Right atrium auricular region (tissue), 2 donors: ENCODE measurements around the gene FBXL3. TPM values are rescaled to one million over a fixed set of nuclear protein-coding genes. Genes with fewer than 3 reads are reported as not detected.

Source experiments
- DNase-seq: peaks from one replicate; pipeline ENCODE4 v3.0.0-alpha.2; 2019; ENCODE audit warnings: low spot score
- H3K27ac ChIP-seq, 2 donors: fragments of 200-600 bp; sonication (generic); 1 replicate in 1 of 2; 2 replicates in 1 of 2; pipeline ENCODE4 v1.5.1; 2016 to 2019
- H3K27me3 ChIP-seq, 2 donors: fragments of 200-600 bp; sonication (generic); one replicate each; pipeline versions ENCODE4 v1.5.1 to v1.6.0; 2017 to 2019
- H3K36me3 ChIP-seq: fragments of 200-600 bp; sonication (generic); one replicate; pipeline ENCODE4 v1.5.1; 2016
- H3K4me1 ChIP-seq, 2 donors: fragments of 200-600 bp; sonication (generic); one replicate each; pipeline versions ENCODE4 v1.5.1 to v1.6.0; 2017 to 2019
- H3K4me3 ChIP-seq, 2 donors: fragments of 200-600 bp; sonication (generic); 1 replicate in 1 of 2; 2 replicates in 1 of 2; pipeline ENCODE4 v1.5.1; 2017 to 2019; ENCODE audit warnings: mild to moderate bottlenecking in 1 of 2, moderate library complexity in 1 of 2
- H3K9me3 ChIP-seq, 2 donors: fragments of 200-600 bp; sonication (generic); one replicate each; pipeline ENCODE4 v1.5.1; 2019
- total RNA-seq, 2 donors: library from RNA; depleted of rRNA; stranded (reverse); fragments of >200 nt; gene quantifications; one replicate each; pipeline ENCODE4 v1.1.0, GENCODE V29; 2016
- TF ChIP-seq, protein P1 (sequence below), 2 donors: fragments of 200-600 bp; sonication (generic); IDR thresholded peaks; one replicate each; pipeline ENCODE4 v1.5.1; 2019; ENCODE audit warnings: antibody characterized with exemption in 2 of 2

The FBXL3 gene
- total RNA-seq, 2 donors from 2014 or later = 47.2 to 48.1 TPM

DNA sequence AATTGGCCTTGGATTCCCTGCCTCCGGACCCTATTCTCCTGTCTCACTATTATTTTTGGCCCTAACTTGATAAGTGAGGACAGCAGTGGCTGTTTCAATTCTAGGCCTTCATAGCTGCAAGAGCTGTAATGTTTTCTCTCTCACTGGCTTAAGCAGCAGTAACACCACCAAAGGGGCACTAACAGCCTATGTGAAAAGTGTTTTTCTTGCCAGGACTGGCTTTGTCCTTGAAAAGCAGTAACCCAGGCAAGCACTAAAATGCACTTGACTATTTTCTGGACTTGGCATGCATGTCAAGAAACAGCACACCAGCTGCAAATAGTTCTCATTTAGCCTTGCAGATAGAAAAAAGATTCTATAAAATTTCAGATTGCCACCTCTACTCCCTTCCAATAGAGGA lies 9.3 kb upstream of the FBXL3 start:
- TF ChIP-seq, protein P1, sequence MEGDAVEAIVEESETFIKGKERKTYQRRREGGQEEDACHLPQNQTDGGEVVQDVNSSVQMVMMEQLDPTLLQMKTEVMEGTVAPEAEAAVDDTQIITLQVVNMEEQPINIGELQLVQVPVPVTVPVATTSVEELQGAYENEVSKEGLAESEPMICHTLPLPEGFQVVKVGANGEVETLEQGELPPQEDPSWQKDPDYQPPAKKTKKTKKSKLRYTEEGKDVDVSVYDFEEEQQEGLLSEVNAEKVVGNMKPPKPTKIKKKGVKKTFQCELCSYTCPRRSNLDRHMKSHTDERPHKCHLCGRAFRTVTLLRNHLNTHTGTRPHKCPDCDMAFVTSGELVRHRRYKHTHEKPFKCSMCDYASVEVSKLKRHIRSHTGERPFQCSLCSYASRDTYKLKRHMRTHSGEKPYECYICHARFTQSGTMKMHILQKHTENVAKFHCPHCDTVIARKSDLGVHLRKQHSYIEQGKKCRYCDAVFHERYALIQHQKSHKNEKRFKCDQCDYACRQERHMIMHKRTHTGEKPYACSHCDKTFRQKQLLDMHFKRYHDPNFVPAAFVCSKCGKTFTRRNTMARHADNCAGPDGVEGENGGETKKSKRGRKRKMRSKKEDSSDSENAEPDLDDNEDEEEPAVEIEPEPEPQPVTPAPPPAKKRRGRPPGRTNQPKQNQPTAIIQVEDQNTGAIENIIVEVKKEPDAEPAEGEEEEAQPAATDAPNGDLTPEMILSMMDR (IDR thresholded peaks at IDR 0.05) = no peak
- no peaks in the 10 kb centered on the region for H3K36me3 ChIP-seq
- H3K4me3 ChIP-seq = no peak overlapping the region
- H3K4me1 ChIP-seq = peaks cover 0 to 8% of the 10 kb centered on the region in 2 donors
- H3K9me3 ChIP-seq = no peaks in the 10 kb centered on the region
- DNase-seq = no peak
- no peaks in the 10 kb centered on the region for H3K27me3 ChIP-seq
- no peak overlapping the region for H3K27ac ChIP-seq

DNA sequence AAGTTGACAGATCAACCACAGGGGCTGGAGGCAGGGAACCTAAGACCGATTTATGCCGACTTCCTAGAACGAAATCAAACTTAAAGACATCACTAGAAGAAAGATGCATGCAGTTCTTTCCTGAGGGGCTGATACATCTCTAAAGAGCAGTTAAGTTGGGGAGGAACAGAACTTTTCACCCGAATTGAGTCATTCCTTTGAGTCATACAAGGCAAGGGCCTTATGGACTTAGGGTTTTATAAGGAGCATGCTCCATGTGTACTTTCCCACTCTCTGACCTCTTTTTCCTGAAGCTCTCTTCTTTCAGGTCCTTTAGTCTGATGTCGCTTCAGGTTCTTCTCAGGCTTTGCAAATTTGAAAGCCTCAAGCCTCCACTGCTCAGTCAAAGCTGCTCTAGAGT lies 7.9 kb upstream of the FBXL3 start:
- no peak for DNase-seq
- TF ChIP-seq, protein P1 (IDR thresholded peaks at IDR 0.05) = no peak
- H3K4me3 ChIP-seq = no peak overlapping the region
- H3K27ac ChIP-seq = no peak overlapping the region
- peaks cover 0 to 8% of the 10 kb centered on the region in 2 donors for H3K4me1 ChIP-seq
- H3K36me3 ChIP-seq = no peaks in the 10 kb centered on the region
- no peaks in the 10 kb centered on the region for H3K27me3 ChIP-seq
- no peaks in the 10 kb centered on the region for H3K9me3 ChIP-seq

DNA sequence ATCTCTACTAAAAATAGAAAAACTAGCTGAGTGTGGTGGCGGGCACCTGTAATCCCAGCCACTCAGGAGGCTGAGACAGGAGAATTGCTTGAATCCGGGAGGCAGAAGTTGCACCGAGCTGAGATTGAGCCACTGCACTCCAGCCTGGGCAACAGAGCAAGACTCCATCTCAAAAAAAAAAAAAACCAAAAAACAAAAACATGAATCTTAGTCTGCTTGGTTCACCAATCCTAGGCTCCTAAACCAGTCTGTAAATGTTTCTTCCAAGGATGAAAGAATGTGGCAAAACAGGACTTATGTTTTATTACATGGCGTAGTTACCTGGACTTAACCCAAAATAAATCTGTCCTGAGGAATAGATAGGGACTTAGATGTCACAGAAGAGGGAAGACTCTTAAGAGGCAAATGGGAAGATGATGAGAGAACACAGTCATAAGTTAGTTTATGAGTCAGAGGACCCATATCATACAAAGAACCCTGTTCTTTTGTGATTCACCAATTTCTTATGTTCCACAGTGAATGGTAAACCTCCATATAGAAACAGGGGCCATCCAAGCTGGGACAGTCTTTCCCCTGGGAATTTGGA lies 6.9 kb upstream of the FBXL3 start:
- TF ChIP-seq, protein P1 (IDR thresholded peaks at IDR 0.05) = no peak
- Histone ChIP-seq H3K4me1 (peaks cover 0 to 8% of the 10 kb centered on the region in 2 donors), H3K36me3 (no peaks in the 10 kb centered on the region), H3K27ac (no peak overlapping the region), H3K27me3 (no peaks in the 10 kb centered on the region), H3K9me3 (no peaks in the 10 kb centered on the region), H3K4me3 (no peak overlapping the region)
- DNase-seq = no peak

DNA sequence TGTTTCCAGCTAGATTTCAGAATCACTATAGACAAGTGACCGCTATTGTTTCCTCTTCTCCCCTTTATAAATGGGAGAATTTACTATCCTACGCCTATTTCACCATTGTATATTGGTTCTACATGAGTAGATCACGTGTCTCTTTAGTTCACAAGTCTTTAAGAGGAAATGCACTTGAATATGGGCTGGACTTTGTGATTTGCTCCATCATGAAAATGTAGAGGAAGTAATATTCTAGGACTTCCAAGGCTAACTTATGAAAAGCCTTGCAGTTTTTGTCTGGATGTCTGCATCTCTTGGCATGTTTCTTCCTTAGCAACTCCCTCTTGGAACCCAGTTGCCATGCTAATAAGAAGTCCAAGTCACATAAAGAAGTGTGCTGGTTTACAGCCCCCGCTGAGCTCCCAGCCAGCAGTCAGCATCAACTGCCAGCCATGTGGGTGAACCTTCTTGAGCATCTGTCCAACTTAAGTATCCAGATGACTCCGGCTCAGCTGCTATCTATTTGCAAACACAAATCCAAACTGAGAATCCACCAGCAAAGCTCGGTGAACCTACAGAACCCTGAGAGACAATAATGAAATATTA lies 4.8 kb upstream of the FBXL3 start:
- no peak for DNase-seq
- TF ChIP-seq, protein P1 (IDR thresholded peaks at IDR 0.05) = no peak
- H3K27ac ChIP-seq = no peak overlapping the region
- no peaks in the 10 kb centered on the region for H3K27me3 ChIP-seq
- H3K4me1 ChIP-seq = peaks cover 0 to 15% of the 10 kb centered on the region in 2 donors
- no peaks in the 10 kb centered on the region for H3K9me3 ChIP-seq
- H3K36me3 ChIP-seq = no peaks in the 10 kb centered on the region
- H3K4me3 ChIP-seq = no peak overlapping the region

DNA sequence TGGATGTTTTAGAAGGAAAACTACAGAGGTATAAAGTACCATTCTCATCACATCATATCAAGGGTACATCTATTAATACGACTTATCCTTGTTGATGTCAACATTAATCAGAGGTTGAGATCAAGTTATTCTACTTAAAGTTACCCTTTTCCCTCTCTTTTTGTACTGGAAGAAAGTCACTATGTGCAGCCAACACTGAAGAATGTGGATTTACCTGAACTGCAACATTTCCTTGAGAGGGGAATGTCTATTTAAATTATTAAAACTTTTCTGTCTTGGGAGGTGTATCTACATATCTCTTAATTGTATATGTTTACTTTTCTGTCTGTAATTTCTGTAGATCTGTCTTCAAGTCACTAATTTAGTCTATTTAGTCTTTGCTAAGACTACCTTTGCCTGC lies 2.5 kb upstream of the FBXL3 start:
- peaks cover 0 to 23% of the 10 kb centered on the region in 2 donors for H3K4me1 ChIP-seq
- TF ChIP-seq, protein P1 (IDR thresholded peaks at IDR 0.05) = no peak
- H3K9me3 ChIP-seq = no peaks in the 10 kb centered on the region
- DNase-seq = no peak
- H3K27ac ChIP-seq = no peak overlapping the region
- H3K36me3 ChIP-seq = no peaks in the 10 kb centered on the region
- H3K4me3 ChIP-seq = no peak overlapping the region
- no peaks in the 10 kb centered on the region for H3K27me3 ChIP-seq

DNA sequence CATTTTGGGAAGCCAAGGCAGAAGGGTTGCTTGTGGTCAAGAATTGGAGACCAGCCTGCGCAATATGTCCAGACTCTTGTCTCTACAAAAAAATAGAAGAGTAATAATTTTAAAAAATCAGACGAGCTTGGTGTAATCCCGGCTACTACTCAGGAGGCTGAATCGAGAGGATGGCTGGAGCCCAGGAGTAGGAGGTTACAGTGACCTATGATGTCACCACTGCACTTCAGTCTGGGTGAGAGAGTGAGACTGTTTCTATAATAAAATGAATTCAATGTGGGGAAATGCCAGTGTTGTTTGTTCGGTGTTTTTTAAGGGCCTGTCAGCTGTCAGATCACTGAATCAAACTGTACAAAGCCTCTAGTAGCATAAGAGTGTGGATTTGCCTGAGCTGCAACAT lies 1.2 kb upstream of the FBXL3 start:
- peak overlapping the region; percentile 100 for H3K27ac ChIP-seq
- TF ChIP-seq, protein P1 (IDR thresholded peaks at IDR 0.05) = no peak
- peak; percentile 67 for DNase-seq

More for the DNA sequence above, 1.2 kb upstream of the FBXL3 start:
- Histone ChIP-seq H3K36me3 (no peaks in the 10 kb centered on the region), H3K4me3 (peak overlapping the region in 1 of 2 donors; percentile 95), H3K4me1 (peaks cover 0 to 35% of the 10 kb centered on the region in 2 donors), H3K9me3 (no peaks in the 10 kb centered on the region), H3K27me3 (no peaks in the 10 kb centered on the region)
